GM23248 (cell line): Measurements from ENCODE around the gene SIGMAR1.

Source experiments
- EZH2 ChIP-seq: fragments of 200-600 bp; sonication (generic); IDR thresholded peaks from 2 replicates; pipeline ENCODE4 v1.6.1; 2018; ENCODE audit warnings: antibody characterized with exemption, mild to moderate bottlenecking; ENCODE audit not compliant: insufficient read depth, poor library complexity, severe bottlenecking
- EZH2phosphoT487 ChIP-seq: fragments of 200-600 bp; sonication (generic); IDR thresholded peaks from 2 replicates; pipeline ENCODE4 v1.6.1; 2018; ENCODE audit warnings: antibody characterized with exemption, moderate library complexity, mild to moderate bottlenecking, low read depth; ENCODE audit not compliant: insufficient read depth

DNA sequence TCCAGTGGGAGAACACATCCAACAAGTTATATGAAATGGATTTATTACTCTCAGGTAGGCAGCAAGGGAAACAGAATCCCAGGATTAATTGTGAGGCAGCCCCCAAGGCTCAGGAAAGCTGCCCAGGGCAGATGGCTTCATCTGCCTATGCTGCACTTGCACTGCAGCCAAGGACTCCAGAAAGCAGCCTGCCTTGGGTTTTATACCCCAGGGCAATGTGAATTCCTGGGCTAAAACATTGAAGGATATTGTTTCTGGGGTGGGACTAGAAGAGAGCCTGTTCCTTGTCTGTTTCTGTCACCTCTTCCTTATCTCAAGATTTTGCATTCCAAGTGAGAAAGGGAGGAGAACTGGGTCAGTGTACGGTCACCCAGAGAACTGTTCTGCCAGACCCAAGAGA is 33.7 kb upstream of the SIGMAR1 start:
- TF ChIP-seq EZH2 (no peak), EZH2phosphoT487 (no peak)
